T47D (cell line): ENCODE data around the gene RCOR1.

ENCODE experiments used
- DNase-seq, 2 experiments: peaks; one replicate each; pipeline versions ENCODE4 v3.0.0 to v3.0.0-alpha.2; 2011 to 2012; ENCODE audit warnings: low read depth in 1 of 2, low spot score in 1 of 2
- JUND ChIP-seq: IDR thresholded peaks from 2 replicates; pipeline ENCODE4 v1.6.1; 2012; ENCODE audit warnings: low read depth
- in situ Hi-C: cut with HindIII; loops from 2 replicates; pipeline ENCODE4 v1.10.0; 2016; ENCODE audit warnings: low sequenced_read_pairs, low pct_unique_long_range_greater_than_20kb

Gene RCOR1

GRCh38 chr14:102731871-102732800 lies 139.7 kb downstream of the RCOR1 start:
- in situ Hi-C loops = no loop called here
- no peak for DNase-seq
- no peak for TF ChIP-seq JUND

GRCh38 chr14:102732924-102733323 lies 140.5 kb downstream of the RCOR1 start:
- in situ Hi-C loops = no loop called here
- TF ChIP-seq JUND = no peak
- no peak for DNase-seq

GRCh38 chr14:102733326-102733725 lies 140.9 kb downstream of the RCOR1 start:
- TF ChIP-seq JUND = no peak
- no peak for DNase-seq

GRCh38 chr14:102734436-102734835 lies 142.0 kb downstream of the RCOR1 start:
- no peak for DNase-seq
- TF ChIP-seq JUND = no peak
- in situ Hi-C loops = no loop called here

More at GRCh38 chr14:102733326-102733725, 140.9 kb downstream of the RCOR1 start:
- in situ Hi-C loops = no loop called here

GRCh38 chr14:102736956-102737355 lies 144.5 kb downstream of the RCOR1 start:
- TF ChIP-seq JUND = no peak
- in situ Hi-C loops = no loop called here
- DNase-seq = no peak

- no peak for TF ChIP-seq JUND
- DNase-seq = no peak
- in situ Hi-C loops = no loop called here
Measured at GRCh38 chr14:102737402-102738372, 145.2 kb downstream of the RCOR1 start.

GRCh38 chr14:102738373-102739189 lies 146.1 kb downstream of the RCOR1 start:
- in situ Hi-C loops = no loop called here
- no peak for TF ChIP-seq JUND
- DNase-seq = no peak

GRCh38 chr14:102739190-102739469 lies 146.7 kb downstream of the RCOR1 start:
- DNase-seq = no peak
- no peak for TF ChIP-seq JUND
- in situ Hi-C loops = no loop called here

- DNase-seq = no peak
Measured at GRCh38 chr14:102746634-102747438, 154.4 kb downstream of the RCOR1 start.

GRCh38 chr14:102748806-102749205 lies 156.4 kb downstream of the RCOR1 start:
- no peak for DNase-seq
- in situ Hi-C loops = no loop called here
- no peak for TF ChIP-seq JUND

More at GRCh38 chr14:102746634-102747438, 154.4 kb downstream of the RCOR1 start:
- in situ Hi-C loops = no loop called here
- no peak for TF ChIP-seq JUND
